GM12878 (cell line): ENCODE measurements around the gene DHRS9.

Experiments used
- CBFB ChIP-seq: IDR thresholded peaks from 2 replicates; pipeline ENCODE4 v1.6.1; 2016; ENCODE audit warnings: antibody characterized with exemption, low read depth
- CTCF ChIP-seq, 3 experiments: IDR thresholded peaks in 2 of 3; conservative IDR thresholded peaks in 1 of 3; 2 replicates each; pipeline ENCODE4 v1.5.1; 2011; ENCODE audit warnings: low read depth in 3 of 3, low read length in 3 of 3, mild to moderate bottlenecking in 3 of 3, control low read depth in 2 of 3, moderate library complexity in 2 of 3, inconsistent platforms in 1 of 3, mixed read lengths in 1 of 3; ENCODE audit not compliant: control insufficient read depth in 2 of 3, insufficient read depth in 1 of 3; ENCODE audit errors: extremely low read depth in 1 of 3
- POLR2A ChIP-seq: IDR thresholded peaks from 2 replicates; pipeline ENCODE4 v1.6.1; 2011; ENCODE audit warnings: low read depth, mild to moderate bottlenecking, low read length
- ZBTB11 ChIP-seq: fragments of 450-650 bp; formaldehyde crosslinking; IDR thresholded peaks from 2 replicates; pipeline ENCODE4 v1.5.0; 2022; ENCODE audit warnings: mild to moderate bottlenecking, missing genetic modification characterization

DNA sequence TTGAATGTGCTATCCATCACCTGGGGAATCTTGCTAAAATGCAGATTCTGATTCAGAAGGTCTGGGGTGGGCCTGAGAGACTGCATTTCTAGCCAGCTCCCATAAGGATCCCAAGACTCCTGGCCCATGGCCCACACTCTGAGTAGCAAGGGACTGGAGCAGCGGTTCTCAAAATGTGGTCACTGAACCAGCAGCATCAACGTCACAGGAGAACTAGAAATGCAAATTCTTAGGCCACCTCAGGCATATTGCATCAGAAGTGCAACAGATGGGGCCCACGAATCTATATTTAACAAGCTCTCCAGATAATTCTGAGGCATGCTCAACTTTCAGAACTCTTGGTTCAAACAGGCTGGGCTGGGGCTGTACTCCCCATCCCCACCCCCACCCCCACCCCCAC is 74.6 kb downstream of the DHRS9 start:
- TF ChIP-seq CBFB, result no peak
- TF ChIP-seq CTCF (IDR thresholded peaks at IDR 0.05 in 2 of 3, conservative IDR thresholded peaks at IDR 0.05 in 1 of 3; ENCODE audit: control insufficient read depth in 2 of 3, extremely low read depth in 1 of 3, insufficient read depth in 1 of 3, low read depth in 3 of 3, low read length in 3 of 3), result no peak
- no peak for TF ChIP-seq POLR2A
- no peak for TF ChIP-seq ZBTB11 (CRISPR knock-in tag)
